WI38 (cell line): ENCODE measurements around the gene CAMK1G.

Experiments
- H3K4me3 ChIP-seq: 2 replicates; pipeline ENCODE4 v1.5.1; 2011; ENCODE audit warnings: low read depth, mild to moderate bottlenecking, control low read depth, low read length
- CTCF ChIP-seq: IDR thresholded peaks from 2 replicates; pipeline ENCODE4 v1.5.1; 2012; ENCODE audit warnings: low read depth, mild to moderate bottlenecking, control low read depth, low read length

Gene CAMK1G

GRCh38 chr1:209565759-209566678, 17.5 kb upstream of the CAMK1G start:
- peak; percentile 71 for TF ChIP-seq CTCF
- H3K4me3 ChIP-seq, result no peak overlapping the region

- no peak for TF ChIP-seq CTCF
- H3K4me3 ChIP-seq, result no peak overlapping the region
These were observed 15.8 kb upstream of the CAMK1G start for GRCh38 chr1:209567698-209568175.

DNA sequence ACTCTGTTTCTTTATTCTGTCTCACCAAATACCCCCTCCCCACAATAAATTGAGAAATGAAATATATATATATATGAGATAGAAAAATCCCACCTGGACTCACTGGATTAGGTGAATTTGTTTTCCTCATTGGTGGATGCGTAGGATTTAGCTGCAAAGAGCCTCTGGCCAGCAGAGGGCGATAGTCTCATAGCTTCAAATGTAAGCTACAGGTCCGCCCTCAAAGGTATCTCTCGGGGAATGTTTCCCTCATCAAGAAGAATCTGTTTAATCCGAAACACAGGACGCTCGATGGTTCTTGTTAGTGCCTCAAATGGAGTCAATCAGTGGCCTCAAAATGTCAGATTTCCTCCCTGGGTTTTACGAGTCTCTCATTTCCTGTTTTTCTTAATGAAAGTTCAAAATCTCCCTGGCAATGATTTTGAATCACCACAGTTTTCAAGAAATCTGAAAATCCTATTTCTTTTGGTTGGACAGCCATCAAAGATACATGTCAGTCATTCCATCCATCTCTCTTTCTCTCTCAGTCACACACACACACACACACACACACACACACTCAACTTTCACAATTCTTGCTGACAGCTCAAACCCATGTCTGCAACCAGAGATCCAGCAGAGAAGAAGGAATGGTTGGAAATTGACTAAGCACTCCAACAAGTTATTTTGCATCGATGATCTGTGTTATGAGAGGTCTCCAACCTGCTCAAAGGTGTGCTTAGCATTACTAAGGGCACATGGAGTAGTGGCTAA, 13.9 kb upstream of the CAMK1G start:
- TF ChIP-seq CTCF, result peak; percentile 86
- no peak overlapping the region for H3K4me3 ChIP-seq

- H3K4me3 ChIP-seq, result no peak overlapping the region
- no peak for TF ChIP-seq CTCF
These were observed 12.8 kb upstream of the CAMK1G start for GRCh38 chr1:209570743-209571142.

DNA sequence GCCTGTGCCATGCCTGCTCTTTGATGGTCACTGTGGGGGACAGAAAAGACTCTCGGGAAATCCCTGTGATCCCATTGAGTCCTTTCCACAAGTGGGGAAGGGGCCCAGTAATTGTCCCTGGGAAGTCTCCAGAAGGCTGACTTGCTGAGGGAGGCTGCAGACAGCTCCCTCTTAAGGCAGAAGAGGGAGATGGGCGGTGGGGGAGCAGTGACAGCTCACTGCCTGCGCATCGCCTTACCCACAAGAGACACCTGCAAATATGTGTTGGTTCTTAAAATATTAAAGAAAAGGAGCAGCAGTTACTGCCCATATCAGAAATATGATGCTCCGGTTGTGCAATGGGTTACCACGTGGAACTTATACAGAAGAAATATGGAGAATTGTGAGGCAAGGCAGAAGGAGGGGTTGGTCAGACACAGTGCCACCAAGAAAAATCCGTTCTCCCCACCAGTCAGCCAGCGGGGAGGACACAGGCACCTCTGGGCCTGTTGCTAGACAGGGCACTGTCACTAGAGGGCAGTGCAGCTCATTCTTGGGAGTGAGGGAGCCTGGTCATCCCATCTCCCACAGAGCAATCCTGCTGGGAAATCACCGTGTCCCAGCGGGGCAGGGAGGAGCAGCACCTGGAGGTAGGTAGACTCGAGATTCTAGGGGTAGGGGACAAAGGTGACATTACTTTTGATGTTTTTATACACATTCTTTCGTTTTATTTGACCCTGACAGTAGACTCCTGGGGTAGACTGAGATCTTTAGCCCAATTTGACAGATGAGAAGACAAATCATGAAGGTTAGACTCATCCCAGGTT, 6.9 kb upstream of the CAMK1G start:
- peak; percentile 96 for TF ChIP-seq CTCF
- H3K4me3 ChIP-seq, result no peak overlapping the region

DNA sequence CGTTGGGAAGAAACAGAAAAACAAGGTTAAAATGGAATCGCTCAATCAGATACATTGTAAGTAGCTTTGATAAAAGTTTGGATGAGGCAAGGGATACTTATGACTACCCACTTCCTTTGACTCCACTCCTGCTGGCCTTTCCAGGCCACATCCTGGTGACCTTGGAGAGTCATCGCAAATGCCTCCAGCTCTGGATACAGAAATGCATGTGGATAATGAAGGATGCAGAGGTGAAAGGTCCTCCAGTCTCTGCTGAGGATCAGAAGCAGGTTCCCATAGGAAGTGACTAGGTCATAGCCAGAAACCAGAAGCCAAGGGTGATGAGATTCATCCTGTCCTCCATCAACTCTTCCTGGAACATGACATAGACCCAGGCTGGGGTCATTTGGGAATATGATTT, 6.2 kb upstream of the CAMK1G start:
- no peak overlapping the region for H3K4me3 ChIP-seq

More for the DNA sequence above, 6.2 kb upstream of the CAMK1G start:
- no peak for TF ChIP-seq CTCF
